Type B pancreatic cell (in vitro differentiated cells): Measurements from ENCODE around the gene KCNJ12. TPM values are rescaled to one million over a fixed set of nuclear protein-coding genes. Genes with fewer than 3 reads are reported as not detected.
"Not testable (repeated sequence)": the region's sequence is repeated elsewhere in the genome, so short reads cannot be mapped to it uniquely, and the experiment has no call there.

Experiments
- DNase-seq: peaks from one replicate; pipeline ENCODE4 v3.0.0; 2021; ENCODE audit warnings: mixed read lengths; ENCODE audit not compliant: unreplicated experiment; ENCODE audit errors: extremely low spot score
- H3K27ac Mint-ChIP-seq: 2 replicates; pipeline ENCODE4 v1.8.0; 2021; ENCODE audit warnings: mild to moderate bottlenecking, mixed read lengths
- H3K27me3 Mint-ChIP-seq: 2 replicates; pipeline ENCODE4 v1.8.0; 2021; ENCODE audit warnings: mixed read lengths
- H3K36me3 Mint-ChIP-seq: 2 replicates; pipeline ENCODE4 v1.8.0; 2021; ENCODE audit warnings: mixed read lengths
- H3K4me1 Mint-ChIP-seq: one replicate; pipeline ENCODE4 v1.8.0; 2021; ENCODE audit warnings: mixed read lengths; ENCODE audit not compliant: unreplicated experiment
- H3K4me3 Mint-ChIP-seq: 2 replicates; pipeline ENCODE4 v1.8.0; 2021; ENCODE audit warnings: mild to moderate bottlenecking, mixed read lengths
- H3K9me3 Mint-ChIP-seq: 2 replicates; pipeline ENCODE4 v1.8.0; 2021; ENCODE audit warnings: mixed read lengths
- total RNA-seq: library from RNA; stranded (reverse); gene quantifications from 2 replicates; pipeline ENCODE4 v1.2.1, GENCODE V29; 2021; ENCODE audit warnings: low replicate concordance
- TF ChIP-seq, protein P1 (sequence below): fragments of 200-600 bp; sonication (generic); conservative IDR thresholded peaks from 2 replicates; pipeline ENCODE4 v1.5.0; 2021; ENCODE audit warnings: antibody characterized with exemption, mild to moderate bottlenecking

The KCNJ12 gene
- total RNA-seq, 1 donor from 2014 or later, result 2.2 TPM

DNA sequence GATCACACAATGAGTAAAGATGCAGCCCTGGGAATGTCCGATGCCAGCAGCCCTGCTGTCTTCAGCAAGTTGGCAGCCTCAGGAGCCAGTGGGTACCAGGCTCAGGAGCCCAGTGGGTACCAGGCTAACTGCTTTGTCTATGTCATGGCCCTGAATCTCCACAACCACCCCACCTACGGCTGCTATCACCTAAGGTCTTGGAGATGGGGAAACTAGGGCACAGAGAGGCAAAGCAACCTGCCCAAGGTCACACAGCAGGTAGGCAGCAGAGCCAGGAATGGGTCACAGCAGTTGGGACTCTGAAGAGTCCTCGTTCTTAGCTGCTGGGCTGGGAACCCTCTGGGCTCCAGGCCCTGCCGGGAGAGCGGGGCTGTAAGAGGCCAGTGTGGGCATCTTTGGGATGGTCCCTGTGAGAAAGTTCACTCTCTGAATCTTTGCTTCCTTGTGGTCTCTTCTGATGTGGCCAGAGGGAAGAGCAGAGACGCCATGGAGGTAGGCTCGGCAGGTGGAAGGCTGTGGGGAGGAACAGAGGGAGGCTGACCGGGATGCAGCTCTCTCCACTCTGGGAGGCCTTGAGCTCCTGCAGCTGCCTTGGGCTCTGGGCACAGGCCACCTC is 34.1 kb upstream of the KCNJ12 start:
- H3K27ac Mint-ChIP-seq, H3K36me3 Mint-ChIP-seq, H3K4me3 Mint-ChIP-seq, H3K27me3 Mint-ChIP-seq, H3K4me1 Mint-ChIP-seq, DNase-seq, H3K9me3 Mint-ChIP-seq: not testable (repeated sequence)

GRCh38 chr17:21343061-21343949 is 32.9 kb upstream of the KCNJ12 start:
- not testable (repeated sequence) for H3K36me3 Mint-ChIP-seq, H3K27me3 Mint-ChIP-seq, H3K27ac Mint-ChIP-seq, H3K4me1 Mint-ChIP-seq, H3K9me3 Mint-ChIP-seq, H3K4me3 Mint-ChIP-seq
- peak; percentile 60 for DNase-seq

GRCh38 chr17:21344801-21345200 is 31.4 kb upstream of the KCNJ12 start:
- not testable (repeated sequence) for H3K4me3 Mint-ChIP-seq, H3K27me3 Mint-ChIP-seq, H3K36me3 Mint-ChIP-seq, H3K27ac Mint-ChIP-seq, H3K9me3 Mint-ChIP-seq, H3K4me1 Mint-ChIP-seq
- peak; percentile 40 for DNase-seq

DNA sequence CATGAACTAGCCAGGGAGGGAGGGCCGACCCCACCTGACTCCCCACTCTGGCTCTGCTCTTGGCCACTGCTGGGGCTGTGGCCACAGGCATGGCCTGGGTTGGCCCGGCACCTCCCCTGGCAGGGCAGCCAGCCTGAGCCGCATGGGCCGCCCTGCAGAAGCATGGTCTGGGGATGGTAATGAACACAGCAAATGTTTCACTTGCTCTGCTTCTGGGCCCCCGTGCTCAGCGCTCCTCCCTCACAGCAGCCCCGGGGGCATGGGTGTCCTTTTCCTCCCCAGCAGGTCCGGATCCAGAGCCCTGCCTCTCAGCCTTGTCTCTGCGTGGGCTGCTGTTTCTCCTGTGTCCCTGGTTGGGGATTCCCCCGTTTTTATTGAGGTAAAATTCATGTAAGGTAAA is 30.9 kb upstream of the KCNJ12 start:
- Mint-ChIP-seq H3K27me3 (no peaks in the 10 kb centered on the region), H3K9me3 (no peaks in the 10 kb centered on the region), H3K4me3 (no peak overlapping the region), H3K27ac (no peak overlapping the region), H3K4me1 (no peaks in the 10 kb centered on the region), H3K36me3 (no peaks in the 10 kb centered on the region)
- TF ChIP-seq, protein P1, sequence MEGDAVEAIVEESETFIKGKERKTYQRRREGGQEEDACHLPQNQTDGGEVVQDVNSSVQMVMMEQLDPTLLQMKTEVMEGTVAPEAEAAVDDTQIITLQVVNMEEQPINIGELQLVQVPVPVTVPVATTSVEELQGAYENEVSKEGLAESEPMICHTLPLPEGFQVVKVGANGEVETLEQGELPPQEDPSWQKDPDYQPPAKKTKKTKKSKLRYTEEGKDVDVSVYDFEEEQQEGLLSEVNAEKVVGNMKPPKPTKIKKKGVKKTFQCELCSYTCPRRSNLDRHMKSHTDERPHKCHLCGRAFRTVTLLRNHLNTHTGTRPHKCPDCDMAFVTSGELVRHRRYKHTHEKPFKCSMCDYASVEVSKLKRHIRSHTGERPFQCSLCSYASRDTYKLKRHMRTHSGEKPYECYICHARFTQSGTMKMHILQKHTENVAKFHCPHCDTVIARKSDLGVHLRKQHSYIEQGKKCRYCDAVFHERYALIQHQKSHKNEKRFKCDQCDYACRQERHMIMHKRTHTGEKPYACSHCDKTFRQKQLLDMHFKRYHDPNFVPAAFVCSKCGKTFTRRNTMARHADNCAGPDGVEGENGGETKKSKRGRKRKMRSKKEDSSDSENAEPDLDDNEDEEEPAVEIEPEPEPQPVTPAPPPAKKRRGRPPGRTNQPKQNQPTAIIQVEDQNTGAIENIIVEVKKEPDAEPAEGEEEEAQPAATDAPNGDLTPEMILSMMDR, result no peak
- DNase-seq, result peak; percentile 58

- not testable (repeated sequence) for H3K4me1 Mint-ChIP-seq, DNase-seq, H3K9me3 Mint-ChIP-seq, H3K4me3 Mint-ChIP-seq, H3K27ac Mint-ChIP-seq, H3K27me3 Mint-ChIP-seq, H3K36me3 Mint-ChIP-seq
Observed at GRCh38 chr17:21346107-21346506, 30.1 kb upstream of the KCNJ12 start.

- H3K4me3 Mint-ChIP-seq, H3K4me1 Mint-ChIP-seq: not testable (repeated sequence)
Observed at GRCh38 chr17:21346651-21347250, 29.4 kb upstream of the KCNJ12 start.

GRCh38 chr17:21347660-21348059 is 28.5 kb upstream of the KCNJ12 start:
- H3K36me3 Mint-ChIP-seq, DNase-seq, H3K27ac Mint-ChIP-seq, H3K27me3 Mint-ChIP-seq, H3K4me3 Mint-ChIP-seq, H3K4me1 Mint-ChIP-seq, H3K9me3 Mint-ChIP-seq: not testable (repeated sequence)

More at GRCh38 chr17:21346651-21347250, 29.4 kb upstream of the KCNJ12 start:
- not testable (repeated sequence) for H3K36me3 Mint-ChIP-seq, H3K9me3 Mint-ChIP-seq, H3K27ac Mint-ChIP-seq, DNase-seq, H3K27me3 Mint-ChIP-seq

- not testable (repeated sequence) for H3K27ac Mint-ChIP-seq, H3K9me3 Mint-ChIP-seq, DNase-seq, H3K4me1 Mint-ChIP-seq, H3K4me3 Mint-ChIP-seq, H3K36me3 Mint-ChIP-seq, H3K27me3 Mint-ChIP-seq
Observed at GRCh38 chr17:21348081-21348925, 27.9 kb upstream of the KCNJ12 start.

- H3K4me3 Mint-ChIP-seq, DNase-seq, H3K27ac Mint-ChIP-seq, H3K27me3 Mint-ChIP-seq, H3K36me3 Mint-ChIP-seq, H3K9me3 Mint-ChIP-seq, H3K4me1 Mint-ChIP-seq: not testable (repeated sequence)
Observed at GRCh38 chr17:21348926-21349261, 27.3 kb upstream of the KCNJ12 start.

DNA sequence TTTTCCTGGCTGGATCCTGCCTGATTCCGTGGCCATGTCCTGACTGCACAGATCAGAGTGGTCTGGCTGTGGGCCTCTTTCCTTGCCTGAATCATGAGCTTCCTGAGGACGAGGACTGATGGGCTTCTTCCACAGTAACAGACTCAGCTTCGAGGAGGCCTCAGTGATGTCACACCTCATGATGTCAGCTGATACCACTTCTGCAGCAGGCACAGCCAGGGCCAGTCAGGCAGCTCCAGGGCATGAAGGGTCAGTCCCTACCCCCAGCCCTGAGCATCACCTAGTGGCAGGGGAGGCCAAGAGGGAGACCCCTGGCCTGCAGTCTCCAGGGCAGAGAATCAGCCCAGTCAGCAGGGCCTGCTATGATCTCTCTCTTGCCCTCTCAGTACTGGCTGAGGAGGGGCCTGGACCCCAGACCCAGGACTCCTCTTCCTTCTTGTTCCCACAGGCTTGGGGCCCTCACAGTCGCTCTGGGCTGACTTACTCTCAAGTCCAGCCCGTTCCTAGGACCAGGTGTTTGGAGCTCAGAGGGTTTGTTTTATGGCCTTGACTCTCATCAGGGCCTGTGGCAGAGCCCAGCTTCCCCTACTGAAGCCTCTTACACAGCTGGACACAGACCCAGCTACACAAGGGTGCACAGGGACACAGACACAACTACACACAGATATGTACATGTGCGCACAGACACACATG is 26.7 kb upstream of the KCNJ12 start:
- not testable (repeated sequence) for H3K4me1 Mint-ChIP-seq, H3K36me3 Mint-ChIP-seq, H3K27me3 Mint-ChIP-seq, DNase-seq, H3K27ac Mint-ChIP-seq, H3K4me3 Mint-ChIP-seq, H3K9me3 Mint-ChIP-seq

GRCh38 chr17:21350495-21350894 is 25.7 kb upstream of the KCNJ12 start:
- not testable (repeated sequence) for DNase-seq, H3K27me3 Mint-ChIP-seq, H3K36me3 Mint-ChIP-seq, H3K27ac Mint-ChIP-seq, H3K4me3 Mint-ChIP-seq, H3K9me3 Mint-ChIP-seq
- H3K4me1 Mint-ChIP-seq, result peaks cover 12% of the 10 kb centered on the region
